ENCODE results near the gene C2CD5. TPM values are rescaled to one million over a fixed set of nuclear protein-coding genes. Genes with fewer than 3 reads are reported as not detected.

Gene C2CD5
- total and polyA plus RNA-seq, 2 donors from 2014 or later, result 19.4 to 48.4 TPM

DNA sequence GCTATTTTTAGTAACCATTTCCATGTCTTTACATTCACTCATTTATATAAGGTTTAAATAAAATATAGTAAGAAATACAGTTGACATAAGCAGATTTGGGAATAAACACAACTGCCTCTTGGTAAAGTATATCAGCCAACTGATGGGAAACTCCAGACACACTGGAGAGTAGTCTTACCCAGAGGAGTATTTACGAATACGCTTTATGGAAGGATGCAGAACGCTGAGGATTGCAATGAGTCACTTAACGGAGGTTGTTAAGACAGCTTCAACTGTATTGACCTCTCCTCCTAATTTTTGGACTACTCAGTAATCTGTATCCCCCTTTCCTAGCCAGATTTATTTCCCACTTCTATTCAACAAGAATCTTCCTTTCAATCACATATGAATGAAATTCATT lies 6.0 kb downstream of the C2CD5 start:
- intact Hi-C loops (cut with DNase I), result no loop called here
- DNase-seq (no peak), FAIRE-seq (no peak)
- TF ChIP-seq, protein P1, sequence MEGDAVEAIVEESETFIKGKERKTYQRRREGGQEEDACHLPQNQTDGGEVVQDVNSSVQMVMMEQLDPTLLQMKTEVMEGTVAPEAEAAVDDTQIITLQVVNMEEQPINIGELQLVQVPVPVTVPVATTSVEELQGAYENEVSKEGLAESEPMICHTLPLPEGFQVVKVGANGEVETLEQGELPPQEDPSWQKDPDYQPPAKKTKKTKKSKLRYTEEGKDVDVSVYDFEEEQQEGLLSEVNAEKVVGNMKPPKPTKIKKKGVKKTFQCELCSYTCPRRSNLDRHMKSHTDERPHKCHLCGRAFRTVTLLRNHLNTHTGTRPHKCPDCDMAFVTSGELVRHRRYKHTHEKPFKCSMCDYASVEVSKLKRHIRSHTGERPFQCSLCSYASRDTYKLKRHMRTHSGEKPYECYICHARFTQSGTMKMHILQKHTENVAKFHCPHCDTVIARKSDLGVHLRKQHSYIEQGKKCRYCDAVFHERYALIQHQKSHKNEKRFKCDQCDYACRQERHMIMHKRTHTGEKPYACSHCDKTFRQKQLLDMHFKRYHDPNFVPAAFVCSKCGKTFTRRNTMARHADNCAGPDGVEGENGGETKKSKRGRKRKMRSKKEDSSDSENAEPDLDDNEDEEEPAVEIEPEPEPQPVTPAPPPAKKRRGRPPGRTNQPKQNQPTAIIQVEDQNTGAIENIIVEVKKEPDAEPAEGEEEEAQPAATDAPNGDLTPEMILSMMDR (IDR thresholded peaks at IDR 0.05; ENCODE audit: borderline replicate concordance, extremely low read depth, insufficient read depth), result no peak
- H3K9me3 ChIP-seq (ENCODE audit: control insufficient read depth in 2 of 3, insufficient read depth in 1 of 3, low read length in 3 of 3), result no peaks in the 10 kb centered on the region
- no peak overlapping the region for H3K9ac ChIP-seq (ENCODE audit: low read length in 3 of 3)
- H3K4me1 ChIP-seq (ENCODE audit: control insufficient read depth in 2 of 3, insufficient read depth in 2 of 3, low read depth in 1 of 3, low read length in 3 of 3), result peaks cover 0 to 23% (median 12%) of the 10 kb centered on the region in 3 donors
- peaks cover 0 to 2% (median under 1%) of the 10 kb centered on the region in 3 donors for H3K36me3 ChIP-seq (ENCODE audit: control insufficient read depth in 2 of 3, insufficient read depth in 3 of 3, low read length in 3 of 3)
- H3K27me3 ChIP-seq (ENCODE audit: control insufficient read depth, insufficient read depth, low read length), result no peaks in the 10 kb centered on the region
- no peak overlapping the region for H3K4me3 ChIP-seq (ENCODE audit: low read length in 3 of 3)
- H3K27ac ChIP-seq (ENCODE audit: low read depth in 2 of 2, low read length in 2 of 2), result no peak overlapping the region

DNA sequence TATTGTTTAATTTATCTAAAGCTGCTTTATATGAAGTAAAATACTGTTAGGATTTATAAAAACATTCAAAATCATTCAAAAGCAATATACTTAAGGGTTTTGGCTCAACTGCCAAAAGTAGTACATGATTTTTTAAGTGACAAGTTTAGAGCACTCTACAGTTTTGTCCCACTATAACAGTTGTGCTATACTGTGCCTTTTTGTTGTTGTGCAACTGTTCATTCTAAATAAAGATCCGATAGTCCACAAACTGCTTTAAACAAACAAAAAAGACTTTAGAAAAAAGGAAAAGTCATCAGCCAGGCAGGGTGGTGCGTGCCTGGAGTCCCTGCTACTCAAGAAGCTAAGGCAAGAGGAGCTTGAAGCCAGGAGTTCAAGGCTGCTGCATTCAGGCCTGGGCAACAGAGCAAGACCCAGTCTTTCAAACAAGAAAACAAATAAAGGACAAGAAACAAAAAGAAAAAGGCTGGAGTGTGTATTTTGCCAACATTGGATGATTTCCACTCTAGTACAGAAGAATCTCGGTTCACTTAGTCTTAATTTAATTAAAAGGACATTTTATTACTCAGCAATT lies 7.3 kb downstream of the C2CD5 start:
- no peaks in the 10 kb centered on the region for H3K9me3 ChIP-seq (ENCODE audit: control insufficient read depth in 2 of 3, insufficient read depth in 1 of 3, low read length in 3 of 3)
- H3K27me3 ChIP-seq (ENCODE audit: control insufficient read depth, insufficient read depth, low read length), result no peaks in the 10 kb centered on the region
- H3K36me3 ChIP-seq (ENCODE audit: control insufficient read depth in 2 of 3, insufficient read depth in 3 of 3, low read length in 3 of 3), result peaks cover 0 to 11% (median 2%) of the 10 kb centered on the region in 3 donors
- DNase-seq, result no peak
- peaks cover 0 to 13% (median 4%) of the 10 kb centered on the region in 3 donors for H3K4me1 ChIP-seq (ENCODE audit: control insufficient read depth in 2 of 3, insufficient read depth in 2 of 3, low read depth in 1 of 3, low read length in 3 of 3)
- intact Hi-C loops (cut with DNase I), result no loop called here
- H3K27ac ChIP-seq (ENCODE audit: low read depth in 2 of 2, low read length in 2 of 2), result no peak overlapping the region
- TF ChIP-seq, protein P1 (IDR thresholded peaks at IDR 0.05; ENCODE audit: borderline replicate concordance, extremely low read depth, insufficient read depth), result no peak
- H3K4me3 ChIP-seq (ENCODE audit: low read length in 3 of 3), result no peak overlapping the region
- no peak for FAIRE-seq
- H3K9ac ChIP-seq (ENCODE audit: low read length in 3 of 3), result no peak overlapping the region

DNA sequence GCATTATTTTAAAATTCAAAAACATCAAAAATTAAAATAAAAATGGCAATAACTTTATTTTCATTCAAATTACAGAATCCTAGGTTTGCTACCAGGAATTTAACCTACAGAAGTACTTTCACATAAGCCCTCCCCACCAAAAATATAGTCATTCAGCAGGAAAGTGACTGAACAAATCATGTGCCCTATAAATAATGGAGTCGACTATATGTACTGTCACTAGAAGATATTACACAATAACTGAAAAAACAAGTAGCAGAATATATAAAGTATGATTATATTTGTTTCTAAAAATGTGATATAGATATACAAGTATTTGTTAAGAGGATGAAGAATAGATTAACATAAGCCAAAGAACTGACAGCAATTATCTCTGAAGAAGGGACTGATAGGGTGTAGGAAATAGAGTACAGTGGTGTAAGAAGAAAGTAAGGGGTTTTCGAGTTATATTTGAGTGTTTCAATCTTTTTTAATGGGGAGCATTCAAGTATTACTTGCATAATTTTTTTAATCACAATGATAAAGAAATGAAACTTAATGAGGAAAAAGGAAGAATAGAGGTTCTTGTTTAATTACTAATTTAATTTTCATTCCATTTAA lies 7.9 kb downstream of the C2CD5 start:
- intact Hi-C loops (cut with DNase I), result no loop called here
- Histone ChIP-seq H3K4me1 (ENCODE audit: control insufficient read depth in 2 of 3, insufficient read depth in 2 of 3, low read depth in 1 of 3, low read length in 3 of 3) (peaks cover 0 to 9% (median 3%) of the 10 kb centered on the region in 3 donors), H3K36me3 (ENCODE audit: control insufficient read depth in 2 of 3, insufficient read depth in 3 of 3, low read length in 3 of 3) (peaks cover 0 to 12% (median 2%) of the 10 kb centered on the region in 3 donors), H3K4me3 (ENCODE audit: low read length in 3 of 3) (no peak overlapping the region), H3K9ac (ENCODE audit: low read length in 3 of 3) (no peak overlapping the region), H3K27me3 (ENCODE audit: control insufficient read depth, insufficient read depth, low read length) (no peaks in the 10 kb centered on the region), H3K27ac (ENCODE audit: low read depth in 2 of 2, low read length in 2 of 2) (no peak overlapping the region), H3K9me3 (ENCODE audit: control insufficient read depth in 2 of 3, insufficient read depth in 1 of 3, low read length in 3 of 3) (peaks cover 0 to 2% (median 0%) of the 10 kb centered on the region in 3 donors)
- FAIRE-seq, result no peak
- DNase-seq, result no peak
- TF ChIP-seq, protein P1 (IDR thresholded peaks at IDR 0.05; ENCODE audit: borderline replicate concordance, extremely low read depth, insufficient read depth), result no peak

All from kidney (tissue), 14 donors.